Thyroid gland (tissue), 4 donors: ENCODE data around the gene API5. TPM values are rescaled to one million over a fixed set of nuclear protein-coding genes. Genes with fewer than 3 reads are reported as not detected.
A peak's percentile ranks its signal among the peaks of the same experiment; 100 is the strongest.
"Not testable (repeated sequence)": the region's sequence is repeated elsewhere in the genome, so short reads cannot be mapped to it uniquely, and the experiment has no call there.

ENCODE experiments used
- DNase-seq, 2 donors: peaks; one replicate each; pipeline ENCODE4 v3.0.0-alpha.2; 2019
- H3K27ac ChIP-seq, 3 donors: fragments of 200-600 bp; sonication (generic); 1 replicate in 2 of 3; 2 replicates in 1 of 3; pipeline ENCODE4 v1.5.1; 2016 to 2019; ENCODE audit warnings: mild to moderate bottlenecking in 1 of 3, moderate library complexity in 1 of 3
- H3K27me3 ChIP-seq: fragments of 200-600 bp; sonication (generic); one replicate; pipeline ENCODE4 v1.5.1; 2019
- H3K36me3 ChIP-seq, 2 donors: fragments of 200-600 bp; sonication (generic); one replicate each; pipeline ENCODE4 v1.5.1; 2016 to 2019
- H3K4me1 ChIP-seq, 2 donors: fragments of 200-600 bp; sonication (generic); one replicate each; pipeline ENCODE4 v1.5.1; 2017 to 2019
- H3K4me3 ChIP-seq, 3 donors: fragments of 200-600 bp; sonication (generic); replicated peaks in 1 of 3; 1 replicate in 2 of 3; 2 replicates in 1 of 3; pipeline ENCODE4 v1.5.1; 2016; ENCODE audit warnings: mild to moderate bottlenecking in 1 of 3
- H3K9me3 ChIP-seq: fragments of 200-600 bp; sonication (generic); one replicate; pipeline ENCODE4 v1.5.1; 2017
- CTCF ChIP-seq, 6 experiments: fragments of 200-600 bp in 3 of 6; fragments of 450-650 bp in 3 of 6; sonication (generic) in 3 of 6; IDR thresholded peaks; one replicate each; pipeline ENCODE4 v1.5.1; 2016 to 2019; ENCODE audit warnings: antibody characterized with exemption in 6 of 6, mild to moderate bottlenecking in 2 of 6, inconsistent platforms in 1 of 6, moderate library complexity in 1 of 6
- POLR2A ChIP-seq, 2 donors: fragments of 450-650 bp; IDR thresholded peaks; one replicate each; pipeline ENCODE4 v1.6.1; 2017; ENCODE audit warnings: antibody characterized with exemption in 2 of 2, mild to moderate bottlenecking in 2 of 2, moderate library complexity in 1 of 2
- WGBS, 2 donors: methylation state at CpG; one replicate each; pipeline ENCODE4 v1.1.5; 2017; 5-methylcytosine and 5-hydroxymethylcytosine counted together
- intact Hi-C: fragments of 100-400 bp; cut with DNase I; formaldehyde crosslinking; loops from one replicate; pipeline ENCODE4 v1.15.1; 2023
- total RNA-seq, 4 donors: library from RNA; depleted of rRNA; stranded (reverse); fragments of >200 nt; gene quantifications; one replicate each; pipeline ENCODE4 v1.2.3, GENCODE V29; 2016

API5 gene
- total RNA-seq, 4 donors from 2014 or later: 83.2 to 257 (median 143) TPM

GRCh38 chr11:43328482-43328881 is 16.7 kb downstream of the API5 start:
- Histone ChIP-seq H3K27me3 (no peaks in the 10 kb centered on the region), H3K4me1 (no peaks in the 10 kb centered on the region), H3K4me3 (no peak overlapping the region), H3K9me3 (no peaks in the 10 kb centered on the region), H3K36me3 (peaks cover 62 to 75% of the 10 kb centered on the region in 2 donors), H3K27ac (no peak overlapping the region)
- TF ChIP-seq CTCF (IDR thresholded peaks at IDR 0.05) (no peak), POLR2A (IDR thresholded peaks at IDR 0.05) (no peak)
- WGBS, 2 donors: 98 to 99% methylated on average over 2 of the region's 2 CpGs
- intact Hi-C loops: no loop called here
- DNase-seq: no peak

GRCh38 chr11:43341159-43341558 is 29.4 kb downstream of the API5 start:
- no peak overlapping the region for H3K4me3 ChIP-seq
- no peak for TF ChIP-seq POLR2A (IDR thresholded peaks at IDR 0.05)
- no peak for TF ChIP-seq CTCF (IDR thresholded peaks at IDR 0.05)
- no peaks in the 10 kb centered on the region for H3K27me3 ChIP-seq
- H3K9me3 ChIP-seq: no peaks in the 10 kb centered on the region
- no peaks in the 10 kb centered on the region for H3K4me1 ChIP-seq
- no peak for DNase-seq
- no peak overlapping the region for H3K27ac ChIP-seq
- intact Hi-C loops: no loop called here
- peaks cover 21 to 24% of the 10 kb centered on the region in 2 donors for H3K36me3 ChIP-seq

GRCh38 chr11:43351426-43351825 is 39.6 kb downstream of the API5 start:
- H3K27ac ChIP-seq, H3K27me3 ChIP-seq, DNase-seq, H3K9me3 ChIP-seq, H3K4me3 ChIP-seq, intact Hi-C loops, H3K36me3 ChIP-seq: not testable (repeated sequence)
- no CpG with 5 or more reads among the region's 17 CpGs for WGBS, 2 donors
- peaks cover 11% of the 10 kb centered on the region in 2 donors for H3K4me1 ChIP-seq

- no peak for TF ChIP-seq POLR2A (IDR thresholded peaks at IDR 0.05)
- TF ChIP-seq CTCF (IDR thresholded peaks at IDR 0.05): no peak
- no peaks in the 10 kb centered on the region for H3K9me3 ChIP-seq
- intact Hi-C loops: no loop called here
- no peak overlapping the region for H3K4me3 ChIP-seq
- DNase-seq: no peak
- 92 to 95% methylated on average over 4 of the region's 4 CpGs for WGBS, 2 donors
- H3K36me3 ChIP-seq: no peaks in the 10 kb centered on the region
- no peaks in the 10 kb centered on the region for H3K27me3 ChIP-seq
- H3K27ac ChIP-seq: peak overlapping the region in 2 of 3 donors; percentile 51 to 61
- peaks cover 19 to 21% of the 10 kb centered on the region in 2 donors for H3K4me1 ChIP-seq
These were observed 42.5 kb downstream of the API5 start for GRCh38 chr11:43354311-43354710.

- H3K27ac ChIP-seq: no peak overlapping the region
- intact Hi-C loops: no loop called here
- no peak for DNase-seq
- no peaks in the 10 kb centered on the region for H3K27me3 ChIP-seq
- TF ChIP-seq CTCF (IDR thresholded peaks at IDR 0.05): no peak
- no peak for TF ChIP-seq POLR2A (IDR thresholded peaks at IDR 0.05)
- no peaks in the 10 kb centered on the region for H3K9me3 ChIP-seq
- peaks cover 36% of the 10 kb centered on the region in 2 donors for H3K4me1 ChIP-seq
- H3K4me3 ChIP-seq: no peak overlapping the region
- no peaks in the 10 kb centered on the region for H3K36me3 ChIP-seq
These were observed 44.5 kb downstream of the API5 start for GRCh38 chr11:43356336-43356735.

- 4 to 6% methylated on average over 16 of the region's 16 CpGs for WGBS, 2 donors
- Histone ChIP-seq H3K36me3 (no peaks in the 10 kb centered on the region), H3K27ac (peak overlapping the region; percentile 3 to 86 (median 77)), H3K4me3 (peak overlapping the region; percentile 36 to 70 (median 59)), H3K4me1 (peaks cover 36 to 38% of the 10 kb centered on the region in 2 donors), H3K9me3 (no peaks in the 10 kb centered on the region), H3K27me3 (no peaks in the 10 kb centered on the region)
- intact Hi-C loops: no loop called here
- TF ChIP-seq POLR2A (IDR thresholded peaks at IDR 0.05) (no peak), CTCF (IDR thresholded peaks at IDR 0.05) (no peak)
- DNase-seq: no peak
These were observed 46.5 kb downstream of the API5 start for GRCh38 chr11:43358279-43358800.
